Pancreas (tissue), 10 donors: Measurements from ENCODE around the gene PLD4. TPM values are rescaled to one million over a fixed set of nuclear protein-coding genes. Genes with fewer than 3 reads are reported as not detected.
A peak's percentile ranks its signal among the peaks of the same experiment; 100 is the strongest.
"Not testable (repeated sequence)": the region's sequence is repeated elsewhere in the genome, so short reads cannot be mapped to it uniquely, and the experiment has no call there.

Experiments used
- ATAC-seq, 4 donors: fragments of 200-7000 bp; cut with Tn5 transposase; one replicate each; pipeline versions ENCODE4 v1.8.0 to v1.9.1; 2020; ENCODE audit warnings: mild to moderate bottlenecking in 4 of 4, moderate library complexity in 4 of 4
- DNase-seq, 6 donors: peaks; one replicate each; pipeline ENCODE4 v3.0.0-alpha.2; 2020
- FAIRE-seq: peaks from 2 replicates; lab custom pipeline; 2012; peaks lifted over from hg19 to GRCh38; lab: Jason Lieb, UNC
- H3K27ac ChIP-seq, 4 donors: fragments of 200-600 bp; sonication (generic); 1 replicate in 3 of 4; 2 replicates in 1 of 4; pipeline versions ENCODE4 v1.5.0 to v1.8.0; 2020
- H3K27me3 ChIP-seq, 4 donors: fragments of 200-600 bp; one replicate each; pipeline ENCODE4 v1.8.0; 2021
- H3K36me3 ChIP-seq, 3 donors: fragments of 200-600 bp; sonication (generic) in 1 of 3; one replicate each; pipeline versions ENCODE4 v1.5.0 to v1.8.0; 2020 to 2021
- H3K4me1 ChIP-seq, 3 donors: fragments of 200-600 bp; one replicate each; pipeline ENCODE4 v1.8.0; 2021
- H3K4me3 ChIP-seq, 4 donors: fragments of 200-600 bp; sonication (generic) in 2 of 4; one replicate each; pipeline versions ENCODE4 v1.5.0 to v1.8.0; 2020 to 2021
- H3K9me3 ChIP-seq, 4 donors: fragments of 200-600 bp; one replicate each; pipeline ENCODE4 v1.8.0; 2021
- WGBS, 2 donors: extraction: QIAGEN DNeasy Blood & Tissue Kit; methylation state at CpG; one replicate each; pipeline ENCODE4 v1.1.7; 2013; 5-methylcytosine and 5-hydroxymethylcytosine counted together
- intact Hi-C, 3 donors: fragments of 100-400 bp; cut with DNase I; formaldehyde crosslinking; loops; one replicate each; pipeline versions ENCODE4 v1.11.1 to v1.14.2; 2022
- polyA plus RNA-seq, 2 donors: library from polyadenylated mRNA; stranded (reverse); fragments of 200-250 nt; gene quantifications; one replicate each; pipeline ENCODE4 v1.2.3, GENCODE V29; 2013
- total RNA-seq, 6 donors: library from RNA; stranded (reverse); fragmentation: NEBNext Ultra II Directional in 4 of 6; extraction: Animal tissue kit (Norgen Biotek cat#: 25700) in 4 of 6; gene quantifications; one replicate each; pipeline versions ENCODE4 v1.2.1 to v1.2.4, GENCODE V29; 2021 to 2023
- TF ChIP-seq, protein P1 (sequence below), 4 donors: fragments of 200-600 bp; sonication (generic) in 3 of 4; IDR thresholded peaks; one replicate each; pipeline versions ENCODE4 v1.5.0 to v1.8.0; 2021; ENCODE audit warnings: antibody characterized with exemption in 4 of 4
- donor health status: healthy with polysubstance abuse.
- donor health status: DM: no; HTN: no; CAD: no; lungs with moderate emphysema.
- donor health status: DM: no; HTN: no; CAD: no.
- donor health status: control.
- donor health status: control.
- donor health status: Bipolar disorder and iron deficiency.
- donor health status: DM: yes; HTN: yes; CAD: no.
- donor health status: DM: no; HTN: no; CAD: no.
- donor health status: DM: no; HTN: no; CAD: no.
- donor health status: DM: yes; HTN: yes; CAD: no.

The PLD4 gene
- total and polyA plus RNA-seq, 8 donors = 0.19 to 12.5 (median 0.52) TPM

DNA sequence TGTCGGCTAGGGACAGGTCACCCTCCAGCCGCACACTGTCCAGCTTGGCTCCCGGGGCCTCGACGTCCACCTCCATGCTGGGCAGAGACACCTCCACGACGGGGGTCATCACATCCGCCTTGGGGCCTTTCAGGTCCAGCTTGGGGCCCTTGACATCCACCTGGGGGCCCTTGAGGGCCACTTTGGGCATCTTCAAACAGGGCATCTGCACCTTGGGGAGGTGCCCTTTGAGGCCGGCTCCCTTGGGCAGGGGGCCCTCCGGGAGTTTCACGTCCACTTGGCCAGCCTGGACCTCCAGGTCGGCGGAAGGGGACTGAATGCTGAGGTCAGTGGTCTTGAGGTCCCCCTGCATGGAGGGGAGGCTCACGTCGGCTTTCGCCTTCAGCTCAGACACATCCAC is 17.9 kb downstream of the PLD4 start:
- DNase-seq = peak in 2 of 6 donors; percentile 49 to 52
- intact Hi-C loops = no loop called here

DNA sequence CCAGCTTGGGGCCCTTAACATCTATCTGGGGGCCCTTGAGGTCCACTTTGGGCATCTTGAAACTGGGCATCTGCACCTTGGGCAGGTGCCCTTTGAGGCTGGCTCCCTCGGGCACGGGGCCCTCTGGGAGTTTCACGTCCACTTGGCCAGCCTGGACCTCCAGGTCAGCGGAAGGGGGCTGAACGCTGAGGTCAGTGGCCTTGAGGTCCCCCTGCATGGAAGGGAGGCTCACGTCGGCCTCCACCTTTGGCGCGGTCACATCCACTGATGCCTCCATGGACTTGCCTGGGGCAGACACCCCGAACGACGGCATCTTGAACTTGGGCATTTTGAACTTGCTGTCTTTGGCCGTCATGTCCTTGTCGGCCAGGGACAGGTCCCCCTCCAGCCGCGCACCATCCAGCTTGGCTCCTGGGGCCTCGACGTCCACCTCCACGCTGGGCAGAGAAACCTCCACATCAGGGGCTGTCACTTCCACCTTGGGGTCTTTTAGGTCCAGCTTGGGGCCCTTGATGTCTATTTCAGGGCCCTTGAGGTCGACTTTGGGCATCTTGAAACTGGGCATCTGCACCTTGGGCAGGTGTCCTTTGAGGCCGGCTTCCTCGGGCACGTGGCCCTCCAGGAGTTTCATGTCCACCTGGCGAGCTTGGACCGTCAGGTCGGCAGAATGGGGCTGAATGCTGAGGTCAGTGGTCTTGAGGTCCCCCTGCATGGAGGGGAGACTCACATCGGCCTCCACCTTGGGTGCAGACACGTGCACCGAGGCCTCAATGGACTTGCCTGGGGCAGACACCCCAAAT is 18.7 kb downstream of the PLD4 start:
- FAIRE-seq, H3K4me3 ChIP-seq, ATAC-seq, H3K4me1 ChIP-seq, H3K27ac ChIP-seq, H3K9me3 ChIP-seq, intact Hi-C loops, H3K27me3 ChIP-seq, H3K36me3 ChIP-seq: not testable (repeated sequence)
- 86 to 87% methylated on average over 26 to 29 of the region's 29 CpGs for WGBS, 2 donors
- peak in 2 of 6 donors; percentile 9 to 52 for DNase-seq

More for the DNA sequence above, 17.9 kb downstream of the PLD4 start:
- Histone ChIP-seq H3K9me3 (no peaks in the 10 kb centered on the region), H3K36me3 (no peaks in the 10 kb centered on the region), H3K4me3 (no peak overlapping the region), H3K27ac (no peak overlapping the region), H3K4me1 (no peaks in the 10 kb centered on the region), H3K27me3 (no peaks in the 10 kb centered on the region)
- WGBS, 2 donors = 86 to 93% methylated on average over 16 of the region's 16 CpGs
- no peak for ATAC-seq
- TF ChIP-seq, protein P1, sequence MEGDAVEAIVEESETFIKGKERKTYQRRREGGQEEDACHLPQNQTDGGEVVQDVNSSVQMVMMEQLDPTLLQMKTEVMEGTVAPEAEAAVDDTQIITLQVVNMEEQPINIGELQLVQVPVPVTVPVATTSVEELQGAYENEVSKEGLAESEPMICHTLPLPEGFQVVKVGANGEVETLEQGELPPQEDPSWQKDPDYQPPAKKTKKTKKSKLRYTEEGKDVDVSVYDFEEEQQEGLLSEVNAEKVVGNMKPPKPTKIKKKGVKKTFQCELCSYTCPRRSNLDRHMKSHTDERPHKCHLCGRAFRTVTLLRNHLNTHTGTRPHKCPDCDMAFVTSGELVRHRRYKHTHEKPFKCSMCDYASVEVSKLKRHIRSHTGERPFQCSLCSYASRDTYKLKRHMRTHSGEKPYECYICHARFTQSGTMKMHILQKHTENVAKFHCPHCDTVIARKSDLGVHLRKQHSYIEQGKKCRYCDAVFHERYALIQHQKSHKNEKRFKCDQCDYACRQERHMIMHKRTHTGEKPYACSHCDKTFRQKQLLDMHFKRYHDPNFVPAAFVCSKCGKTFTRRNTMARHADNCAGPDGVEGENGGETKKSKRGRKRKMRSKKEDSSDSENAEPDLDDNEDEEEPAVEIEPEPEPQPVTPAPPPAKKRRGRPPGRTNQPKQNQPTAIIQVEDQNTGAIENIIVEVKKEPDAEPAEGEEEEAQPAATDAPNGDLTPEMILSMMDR (IDR thresholded peaks at IDR 0.05) = no peak
- no peak for FAIRE-seq

DNA sequence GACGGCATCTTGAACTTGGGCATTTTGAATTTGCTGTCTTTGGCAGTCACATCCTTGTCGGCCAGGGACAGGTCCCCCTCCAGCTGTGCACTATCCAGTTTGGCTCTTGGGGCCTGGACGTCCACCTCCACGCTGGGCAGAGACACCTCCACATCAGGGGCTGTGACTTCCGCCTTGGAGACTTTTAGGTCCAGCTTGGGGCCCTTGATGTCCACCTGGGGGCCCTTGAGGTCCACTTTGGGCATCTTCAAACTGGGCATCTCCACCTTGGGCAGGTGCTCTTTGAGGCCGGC is 19.3 kb downstream of the PLD4 start:
- H3K4me1 ChIP-seq, H3K27ac ChIP-seq, DNase-seq, FAIRE-seq, H3K9me3 ChIP-seq, H3K36me3 ChIP-seq, H3K4me3 ChIP-seq, intact Hi-C loops, H3K27me3 ChIP-seq, ATAC-seq: not testable (repeated sequence)
- 75 to 84% methylated on average over 6 of the region's 6 CpGs for WGBS, 2 donors

DNA sequence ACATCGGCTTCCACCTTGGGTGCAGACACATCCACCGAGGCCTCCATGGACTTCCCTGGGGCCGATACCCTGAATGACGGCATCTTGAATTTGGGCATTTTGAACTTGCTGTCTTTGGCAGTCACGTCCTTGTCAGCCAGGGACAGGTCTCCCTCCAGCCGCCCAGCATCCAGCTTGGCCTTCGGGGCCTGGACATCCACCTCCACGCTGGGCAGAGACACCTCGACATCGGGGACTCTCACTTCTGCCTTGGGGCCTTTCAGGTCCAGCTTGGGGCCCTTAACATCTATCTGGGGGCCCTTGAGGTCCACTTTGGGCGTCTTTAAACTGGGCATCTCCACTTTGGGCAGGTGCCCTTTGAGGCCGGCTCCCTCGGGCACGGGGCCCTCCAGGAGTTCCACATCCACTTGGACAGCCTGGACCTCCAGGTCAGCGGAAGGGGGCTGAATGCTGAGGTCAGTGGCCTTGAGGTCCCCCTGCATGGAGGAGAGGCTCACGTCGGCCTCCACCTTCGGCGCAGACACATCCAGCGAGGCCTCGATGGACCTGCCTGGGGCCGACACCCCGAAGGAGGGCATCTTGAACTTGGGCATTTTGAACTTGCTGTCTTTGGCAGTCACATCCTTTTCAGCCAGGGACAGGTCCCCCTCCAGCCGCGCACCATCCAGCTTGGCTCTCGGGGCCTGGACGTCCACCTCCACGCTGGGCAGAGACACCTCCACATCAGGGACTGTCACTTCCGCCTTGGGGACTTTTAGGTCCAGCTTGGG is 19.9 kb downstream of the PLD4 start:
- H3K36me3 ChIP-seq, H3K4me1 ChIP-seq, intact Hi-C loops, ATAC-seq, H3K4me3 ChIP-seq, H3K27me3 ChIP-seq, H3K9me3 ChIP-seq, FAIRE-seq, H3K27ac ChIP-seq: not testable (repeated sequence)
- 87 to 91% methylated on average over 29 of the region's 29 CpGs for WGBS, 2 donors
- peak in 2 of 6 donors; percentile 12 to 43 for DNase-seq

DNA sequence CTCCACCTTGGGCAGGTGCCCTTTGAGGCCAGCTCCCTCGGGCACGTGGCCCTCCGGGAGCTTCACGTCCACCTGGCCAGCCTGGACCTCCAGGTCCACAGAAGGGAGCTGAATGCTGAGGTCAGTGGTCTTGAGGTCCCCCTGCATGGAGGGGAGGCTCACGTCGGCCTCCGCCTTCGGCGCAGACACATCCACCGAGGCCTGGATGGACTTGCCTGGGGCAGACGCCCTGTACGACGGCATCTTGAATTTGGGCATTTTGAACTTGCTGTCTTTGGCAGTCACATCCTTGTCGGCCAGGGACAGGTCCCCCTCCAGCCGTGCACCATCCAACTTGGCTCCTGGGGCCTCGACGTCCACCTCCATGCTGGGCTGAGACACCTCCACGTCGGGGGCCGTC is 20.6 kb downstream of the PLD4 start:
- intact Hi-C loops, H3K4me1 ChIP-seq, H3K27me3 ChIP-seq, H3K27ac ChIP-seq, H3K4me3 ChIP-seq, ATAC-seq, H3K36me3 ChIP-seq, H3K9me3 ChIP-seq, FAIRE-seq: not testable (repeated sequence)
- DNase-seq = peak in 3 of 6 donors; percentile 6 to 43 (median 35)
- WGBS, 2 donors = 82 to 85% methylated on average over 16 to 18 of the region's 20 CpGs

GRCh38 chr14:104945986-104946965 is 21.6 kb downstream of the PLD4 start:
- WGBS, 2 donors = 84 to 90% methylated on average over 39 to 42 of the region's 43 CpGs
- ATAC-seq, FAIRE-seq, H3K4me3 ChIP-seq, H3K36me3 ChIP-seq, H3K27ac ChIP-seq, intact Hi-C loops, H3K27me3 ChIP-seq, H3K4me1 ChIP-seq, H3K9me3 ChIP-seq: not testable (repeated sequence)
- peak in 2 of 6 donors; percentile 8 to 40 for DNase-seq

DNA sequence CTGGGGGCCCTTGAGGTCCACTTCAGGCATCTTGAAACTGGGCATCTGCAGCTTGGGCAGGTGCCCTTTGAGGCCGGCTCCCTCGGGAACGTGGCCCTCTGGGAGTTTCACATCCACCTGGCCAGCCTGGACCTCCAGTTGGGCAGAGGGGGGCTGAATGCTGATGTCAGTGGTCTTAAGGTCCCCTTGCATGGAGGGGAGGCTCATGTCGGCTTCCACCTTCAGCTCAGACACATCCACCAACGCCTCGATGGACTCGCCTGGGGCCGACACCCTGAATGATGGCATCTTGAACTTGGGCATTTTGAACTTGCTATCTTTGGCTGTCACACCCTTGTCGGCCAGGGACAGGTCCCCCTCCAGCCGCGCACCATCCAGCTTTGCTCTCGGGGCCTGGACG is 22.5 kb downstream of the PLD4 start:
- FAIRE-seq, H3K4me3 ChIP-seq, H3K36me3 ChIP-seq, H3K27ac ChIP-seq, intact Hi-C loops, H3K4me1 ChIP-seq, ATAC-seq, H3K9me3 ChIP-seq, H3K27me3 ChIP-seq: not testable (repeated sequence)
- DNase-seq = peak in 1 of 6 donors; percentile 40
- WGBS, 2 donors = 84 to 89% methylated on average over 13 of the region's 13 CpGs

- DNase-seq = peak in 2 of 6 donors; percentile 6 to 46
- FAIRE-seq, H3K4me3 ChIP-seq: not testable (repeated sequence)
These were observed 23.4 kb downstream of the PLD4 start for GRCh38 chr14:104947881-104948735.

More at GRCh38 chr14:104947881-104948735, 23.4 kb downstream of the PLD4 start:
- 88 to 90% methylated on average over 34 to 35 of the region's 35 CpGs for WGBS, 2 donors
- H3K27ac ChIP-seq, H3K27me3 ChIP-seq, H3K4me1 ChIP-seq, intact Hi-C loops, ATAC-seq, H3K9me3 ChIP-seq, H3K36me3 ChIP-seq: not testable (repeated sequence)
